Astrocyte (in vitro differentiated cells and primary cell): ENCODE results near the gene NDUFB11. TPM values are rescaled to one million over a fixed set of nuclear protein-coding genes. Genes with fewer than 3 reads are reported as not detected.

Experiments
- DNase-seq: peaks from one replicate; pipeline ENCODE4 v3.0.0-alpha.2; 2010; ENCODE audit warnings: low read depth
- FAIRE-seq: peaks from 2 replicates; lab custom pipeline; 2011; peaks lifted over from hg19 to GRCh38; lab: Jason Lieb, UNC
- H2AFZ ChIP-seq: 2 replicates; pipeline ENCODE4 v1.6.0; 2012; ENCODE audit warnings: low read depth, low read length, inconsistent platforms
- H3K27ac ChIP-seq: 2 replicates; pipeline ENCODE4 v1.5.1; 2011; ENCODE audit warnings: low read depth, low read length, inconsistent platforms
- H3K27me3 ChIP-seq: 2 replicates; pipeline ENCODE4 v1.6.0; 2011; ENCODE audit warnings: low read length, inconsistent platforms; ENCODE audit not compliant: insufficient read depth
- H3K36me3 ChIP-seq: 2 replicates; pipeline ENCODE4 v1.5.1; 2011; ENCODE audit warnings: low read length, inconsistent platforms; ENCODE audit not compliant: insufficient read depth
- H3K4me1 ChIP-seq: 2 replicates; pipeline ENCODE4 v1.5.1; 2011; ENCODE audit warnings: low read length, inconsistent platforms; ENCODE audit not compliant: insufficient read depth
- H3K4me2 ChIP-seq: 2 replicates; pipeline ENCODE4 v1.6.0; 2012; ENCODE audit warnings: low read length, inconsistent platforms
- H3K4me3 ChIP-seq: 2 replicates; pipeline ENCODE4 v1.5.1; 2011; ENCODE audit warnings: low read depth, mild to moderate bottlenecking, low read length, inconsistent platforms; ENCODE audit not compliant: insufficient read depth
- H3K79me2 ChIP-seq: 2 replicates; pipeline ENCODE4 v1.6.0; 2012; ENCODE audit warnings: mild to moderate bottlenecking, low read length, inconsistent platforms; ENCODE audit not compliant: insufficient read depth
- H3K9ac ChIP-seq: 2 replicates; pipeline ENCODE4 v1.6.0; 2012; ENCODE audit warnings: mild to moderate bottlenecking, low read length, inconsistent platforms
- H3K9me3 ChIP-seq: 2 replicates; pipeline ENCODE4 v1.5.1; 2012; ENCODE audit warnings: low read depth, mild to moderate bottlenecking, low read length, inconsistent platforms; ENCODE audit not compliant: insufficient read depth
- H4K20me1 ChIP-seq: 2 replicates; pipeline ENCODE4 v1.6.0; 2012; ENCODE audit warnings: low read length, inconsistent platforms; ENCODE audit not compliant: insufficient read depth
- H3K27ac Mint-ChIP-seq: one replicate; pipeline ENCODE4 v1.8.0; 2021; ENCODE audit warnings: mild to moderate bottlenecking, mixed read lengths; ENCODE audit not compliant: unreplicated experiment
- H3K27me3 Mint-ChIP-seq: one replicate; pipeline ENCODE4 v1.8.0; 2021; ENCODE audit warnings: low read depth, mixed read lengths; ENCODE audit not compliant: unreplicated experiment
- H3K36me3 Mint-ChIP-seq: one replicate; pipeline ENCODE4 v1.8.0; 2021; ENCODE audit warnings: low read depth, mixed read lengths; ENCODE audit not compliant: unreplicated experiment
- H3K4me1 Mint-ChIP-seq: one replicate; pipeline ENCODE4 v1.8.0; 2021; ENCODE audit warnings: low read depth, mixed read lengths; ENCODE audit not compliant: unreplicated experiment
- H3K4me3 Mint-ChIP-seq: one replicate; pipeline ENCODE4 v1.8.0; 2021; ENCODE audit warnings: mild to moderate bottlenecking, moderate library complexity, mixed read lengths; ENCODE audit not compliant: unreplicated experiment
- H3K9me3 Mint-ChIP-seq: one replicate; pipeline ENCODE4 v1.8.0; 2021; ENCODE audit warnings: mild to moderate bottlenecking, mixed read lengths; ENCODE audit not compliant: unreplicated experiment
- EZH2 ChIP-seq: IDR thresholded peaks from 2 replicates; pipeline ENCODE4 v1.6.1; 2012; ENCODE audit warnings: mild to moderate bottlenecking, low read length, inconsistent platforms; ENCODE audit not compliant: insufficient read depth
- total RNA-seq: library from RNA; stranded (reverse); gene quantifications from 2 replicates; pipeline ENCODE4 v1.2.1, GENCODE V29; 2021
- TF ChIP-seq, protein P1 (sequence below): IDR thresholded peaks from 2 replicates; pipeline ENCODE4 v1.5.1; 2011; ENCODE audit warnings: low read depth, mild to moderate bottlenecking, inconsistent platforms, low read length, moderate library complexity; ENCODE audit not compliant: insufficient read depth

NDUFB11 gene
- total RNA-seq, 1 donor from 2014 or later = 86.3 TPM

DNA sequence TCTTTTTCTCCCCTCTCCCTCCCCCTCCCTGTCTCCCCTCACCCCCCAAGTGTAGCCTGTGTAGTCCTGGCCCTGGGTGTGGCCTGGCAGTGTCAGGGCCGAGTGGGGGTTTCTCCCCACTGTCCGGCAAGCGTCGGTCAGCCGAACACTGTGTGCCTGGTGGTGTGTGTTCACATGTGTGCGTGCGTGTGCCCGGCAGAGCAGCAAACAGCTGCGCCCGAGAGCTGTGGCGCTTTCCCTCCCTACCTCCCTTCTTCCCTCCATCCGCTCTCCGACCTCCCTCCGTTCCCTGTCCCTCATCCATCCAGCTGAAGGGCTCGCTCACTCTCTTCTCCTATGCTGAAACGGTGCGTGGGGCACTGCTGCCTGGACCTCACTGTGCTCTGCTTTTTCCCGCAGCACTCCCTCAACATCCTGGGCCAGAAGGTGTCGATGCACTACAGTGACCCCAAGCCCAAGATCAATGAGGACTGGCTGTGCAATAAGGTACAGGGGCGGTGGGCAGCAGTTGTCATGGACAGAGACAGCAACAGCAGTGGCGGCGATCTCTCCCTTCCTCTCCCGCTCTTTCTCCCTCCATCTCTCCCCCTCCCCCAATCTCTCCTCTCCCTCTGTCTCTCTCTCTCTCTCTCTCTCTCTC is 31.7 kb upstream of the NDUFB11 start:
- Mint-ChIP-seq H3K9me3 (no peaks in the 10 kb centered on the region), H3K36me3 (peaks cover 4% of the 10 kb centered on the region), H3K4me3 (no peak overlapping the region), H3K27ac (no peak overlapping the region), H3K4me1 (no peaks in the 10 kb centered on the region), H3K27me3 (no peaks in the 10 kb centered on the region)
- H3K4me3 ChIP-seq = no peak overlapping the region
- H3K4me2 ChIP-seq = no peak overlapping the region
- DNase-seq = no peak
- H3K36me3 ChIP-seq = peaks cover 6% of the 10 kb centered on the region
- FAIRE-seq = no peak
- no peak for TF ChIP-seq EZH2
- TF ChIP-seq, protein P1, sequence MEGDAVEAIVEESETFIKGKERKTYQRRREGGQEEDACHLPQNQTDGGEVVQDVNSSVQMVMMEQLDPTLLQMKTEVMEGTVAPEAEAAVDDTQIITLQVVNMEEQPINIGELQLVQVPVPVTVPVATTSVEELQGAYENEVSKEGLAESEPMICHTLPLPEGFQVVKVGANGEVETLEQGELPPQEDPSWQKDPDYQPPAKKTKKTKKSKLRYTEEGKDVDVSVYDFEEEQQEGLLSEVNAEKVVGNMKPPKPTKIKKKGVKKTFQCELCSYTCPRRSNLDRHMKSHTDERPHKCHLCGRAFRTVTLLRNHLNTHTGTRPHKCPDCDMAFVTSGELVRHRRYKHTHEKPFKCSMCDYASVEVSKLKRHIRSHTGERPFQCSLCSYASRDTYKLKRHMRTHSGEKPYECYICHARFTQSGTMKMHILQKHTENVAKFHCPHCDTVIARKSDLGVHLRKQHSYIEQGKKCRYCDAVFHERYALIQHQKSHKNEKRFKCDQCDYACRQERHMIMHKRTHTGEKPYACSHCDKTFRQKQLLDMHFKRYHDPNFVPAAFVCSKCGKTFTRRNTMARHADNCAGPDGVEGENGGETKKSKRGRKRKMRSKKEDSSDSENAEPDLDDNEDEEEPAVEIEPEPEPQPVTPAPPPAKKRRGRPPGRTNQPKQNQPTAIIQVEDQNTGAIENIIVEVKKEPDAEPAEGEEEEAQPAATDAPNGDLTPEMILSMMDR = no peak
- H2AFZ ChIP-seq = no peak overlapping the region
- no peaks in the 10 kb centered on the region for H3K9me3 ChIP-seq
- H3K4me1 ChIP-seq = no peaks in the 10 kb centered on the region
- no peak overlapping the region for H3K27ac ChIP-seq
- no peaks in the 10 kb centered on the region for H3K79me2 ChIP-seq
- no peaks in the 10 kb centered on the region for H3K27me3 ChIP-seq
- H3K9ac ChIP-seq = no peak overlapping the region
- peaks cover 8% of the 10 kb centered on the region for H4K20me1 ChIP-seq

DNA sequence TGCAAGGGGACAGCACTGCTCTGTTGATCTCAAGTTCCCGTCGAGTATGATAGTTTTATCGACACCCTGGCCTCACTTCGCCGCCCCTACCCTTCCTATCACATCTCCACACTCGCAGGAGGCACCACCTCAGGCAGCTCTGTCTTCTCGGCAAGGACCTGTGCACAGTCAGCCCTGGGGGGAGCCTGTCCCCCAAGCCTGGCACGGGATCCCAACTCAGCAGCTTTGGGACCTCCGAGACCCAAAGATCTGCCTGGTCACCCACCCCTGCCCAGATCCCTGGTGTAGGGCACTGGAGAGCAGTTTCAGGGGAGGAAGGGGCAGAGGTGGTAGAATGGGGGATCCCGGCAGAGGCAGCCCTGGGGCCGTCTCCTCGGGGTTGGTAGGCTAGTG is 31.1 kb upstream of the NDUFB11 start:
- no peak overlapping the region for H3K27ac Mint-ChIP-seq

More for the DNA sequence above, 31.1 kb upstream of the NDUFB11 start:
- Histone ChIP-seq H3K27me3 (no peaks in the 10 kb centered on the region), H2AFZ (no peak overlapping the region), H3K4me2 (no peak overlapping the region), H3K4me1 (no peaks in the 10 kb centered on the region), H3K36me3 (peaks cover 4% of the 10 kb centered on the region), H3K79me2 (no peaks in the 10 kb centered on the region), H3K27ac (no peak overlapping the region), H4K20me1 (peaks cover 8% of the 10 kb centered on the region), H3K9ac (no peak overlapping the region), H3K9me3 (no peaks in the 10 kb centered on the region), H3K4me3 (no peak overlapping the region)
- Mint-ChIP-seq H3K4me1 (no peaks in the 10 kb centered on the region), H3K36me3 (peaks cover 4% of the 10 kb centered on the region), H3K27me3 (no peaks in the 10 kb centered on the region), H3K4me3 (no peak overlapping the region), H3K9me3 (no peaks in the 10 kb centered on the region)
- no peak for DNase-seq
- FAIRE-seq = no peak
- TF ChIP-seq, protein P1 = no peak
- no peak for TF ChIP-seq EZH2
